ENCODE results near the gene TRMT1L. TPM values are rescaled to one million over a fixed set of nuclear protein-coding genes. Genes with fewer than 3 reads are reported as not detected.

The TRMT1L gene
- total RNA-seq, 1 experiment from 2014 or later, result 24.3 TPM

DNA sequence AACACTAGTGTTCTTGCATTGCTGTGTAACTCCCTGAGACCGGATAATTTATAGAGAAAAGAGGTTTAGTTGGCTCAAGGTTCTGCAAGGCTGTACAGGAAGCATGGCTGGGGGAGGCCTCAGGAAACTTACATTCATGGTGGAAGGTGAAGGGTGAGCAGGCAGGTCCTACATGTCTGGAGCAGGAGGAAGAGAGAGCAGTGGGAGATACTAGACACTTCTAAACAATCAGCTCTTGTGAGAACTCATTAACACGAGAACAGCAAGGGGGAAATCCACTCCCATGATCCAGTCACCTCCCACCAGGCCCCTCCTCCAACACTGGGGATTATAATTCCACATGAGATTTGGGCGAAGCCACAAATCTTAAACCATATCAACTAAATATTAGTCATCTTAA is 81.3 kb downstream of the TRMT1L start:
- no peak for DNase-seq (ENCODE audit: low spot score)
- no peaks in the 10 kb centered on the region for H3K36me3 ChIP-seq (ENCODE audit: insufficient read depth, low read length, poor library complexity, severe bottlenecking)
- intact Hi-C loops (cut with micrococcal nuclease; ENCODE audit: unreplicated experiment), result no loop called here
- no peaks in the 10 kb centered on the region for H3K9me3 ChIP-seq (ENCODE audit: low read depth, low read length, poor library complexity, severe bottlenecking)
- CTCF ChIA-PET, result no interaction called here
- POLR2A ChIA-PET (ENCODE audit: low non-redundant PET), result no interaction called here
- no TSS peak for BruUV-seq (replicated peaks)
- H3K4me1 ChIP-seq (ENCODE audit: insufficient read depth, low read length, poor library complexity, severe bottlenecking), result peaks cover 3% of the 10 kb centered on the region
- no peak overlapping the region for H3K4me3 ChIP-seq (ENCODE audit: low read depth, low read length, poor library complexity, severe bottlenecking)
- TF ChIP-seq, protein P1, sequence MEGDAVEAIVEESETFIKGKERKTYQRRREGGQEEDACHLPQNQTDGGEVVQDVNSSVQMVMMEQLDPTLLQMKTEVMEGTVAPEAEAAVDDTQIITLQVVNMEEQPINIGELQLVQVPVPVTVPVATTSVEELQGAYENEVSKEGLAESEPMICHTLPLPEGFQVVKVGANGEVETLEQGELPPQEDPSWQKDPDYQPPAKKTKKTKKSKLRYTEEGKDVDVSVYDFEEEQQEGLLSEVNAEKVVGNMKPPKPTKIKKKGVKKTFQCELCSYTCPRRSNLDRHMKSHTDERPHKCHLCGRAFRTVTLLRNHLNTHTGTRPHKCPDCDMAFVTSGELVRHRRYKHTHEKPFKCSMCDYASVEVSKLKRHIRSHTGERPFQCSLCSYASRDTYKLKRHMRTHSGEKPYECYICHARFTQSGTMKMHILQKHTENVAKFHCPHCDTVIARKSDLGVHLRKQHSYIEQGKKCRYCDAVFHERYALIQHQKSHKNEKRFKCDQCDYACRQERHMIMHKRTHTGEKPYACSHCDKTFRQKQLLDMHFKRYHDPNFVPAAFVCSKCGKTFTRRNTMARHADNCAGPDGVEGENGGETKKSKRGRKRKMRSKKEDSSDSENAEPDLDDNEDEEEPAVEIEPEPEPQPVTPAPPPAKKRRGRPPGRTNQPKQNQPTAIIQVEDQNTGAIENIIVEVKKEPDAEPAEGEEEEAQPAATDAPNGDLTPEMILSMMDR (conservative IDR thresholded peaks at IDR 0.05; ENCODE audit: low read depth, low read length), result no peak
- TF ChIP-seq EZH2 (IDR thresholded peaks at IDR 0.05; ENCODE audit: borderline replicate concordance, low read depth, low read length, poor library complexity, severe bottlenecking), result no peak
- H3K27me3 ChIP-seq (replicated peaks; ENCODE audit: insufficient read depth, low read depth, low read length, poor library complexity), result no peaks in the 10 kb centered on the region
- H3K27ac ChIP-seq (ENCODE audit: low read depth, low read length, poor library complexity, severe bottlenecking), result no peak overlapping the region

DNA sequence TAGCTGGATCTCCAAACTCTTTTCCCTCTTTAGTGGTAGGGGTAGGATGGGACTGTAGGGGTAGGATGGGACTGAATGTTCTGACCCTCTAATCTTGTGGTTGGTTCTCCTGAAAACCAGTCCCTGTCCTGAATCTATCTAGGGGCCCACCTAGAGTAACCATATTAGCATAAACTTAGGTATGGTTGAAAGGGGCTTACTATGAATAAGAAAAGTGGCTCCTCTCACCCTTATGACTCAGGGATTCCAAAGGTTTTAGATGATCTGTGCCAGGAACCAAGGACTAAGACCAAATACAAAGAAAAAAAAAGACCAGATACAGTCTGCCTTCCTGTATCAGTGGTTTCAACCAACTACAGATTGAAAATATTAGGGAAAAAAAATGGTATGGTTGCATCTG is 82.4 kb downstream of the TRMT1L start:
- no peak for DNase-seq (ENCODE audit: low spot score)
- intact Hi-C loops (cut with micrococcal nuclease; ENCODE audit: unreplicated experiment), result no loop called here
- POLR2A ChIA-PET (ENCODE audit: low non-redundant PET), result no interaction called here
- Histone ChIP-seq H3K9me3 (ENCODE audit: low read depth, low read length, poor library complexity, severe bottlenecking) (no peaks in the 10 kb centered on the region), H3K27me3 (replicated peaks; ENCODE audit: insufficient read depth, low read depth, low read length, poor library complexity) (no peaks in the 10 kb centered on the region), H3K4me3 (ENCODE audit: low read depth, low read length, poor library complexity, severe bottlenecking) (no peak overlapping the region), H3K36me3 (ENCODE audit: insufficient read depth, low read length, poor library complexity, severe bottlenecking) (no peaks in the 10 kb centered on the region), H3K4me1 (ENCODE audit: insufficient read depth, low read length, poor library complexity, severe bottlenecking) (peaks cover 3% of the 10 kb centered on the region), H3K27ac (ENCODE audit: low read depth, low read length, poor library complexity, severe bottlenecking) (no peak overlapping the region)
- no TSS peak for BruUV-seq (replicated peaks)
- CTCF ChIA-PET, result no interaction called here
- TF ChIP-seq, protein P1 (conservative IDR thresholded peaks at IDR 0.05; ENCODE audit: low read depth, low read length), result no peak
- TF ChIP-seq EZH2 (IDR thresholded peaks at IDR 0.05; ENCODE audit: borderline replicate concordance, low read depth, low read length, poor library complexity, severe bottlenecking), result no peak

DNA sequence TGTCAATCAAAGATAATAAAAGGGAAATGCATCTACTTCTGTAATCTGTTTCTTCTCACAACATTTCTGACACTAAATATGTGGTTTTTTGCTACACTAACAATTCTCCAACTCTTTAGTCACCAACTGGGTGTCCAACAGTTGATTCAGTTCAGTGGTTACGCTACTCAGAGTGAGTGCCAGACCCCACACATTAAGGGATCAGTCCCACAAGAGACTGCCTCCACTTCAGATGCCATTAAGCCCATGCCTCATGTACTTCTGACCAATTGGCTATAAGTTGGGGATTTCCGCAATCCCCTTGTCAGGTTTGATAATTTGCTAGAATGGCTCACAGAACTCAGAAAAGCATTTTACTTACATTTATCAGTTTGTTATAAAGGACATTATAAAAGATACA is 83.0 kb downstream of the TRMT1L start:
- DNase-seq (ENCODE audit: low spot score), result no peak
- Histone ChIP-seq H3K36me3 (ENCODE audit: insufficient read depth, low read length, poor library complexity, severe bottlenecking) (no peaks in the 10 kb centered on the region), H3K9me3 (ENCODE audit: low read depth, low read length, poor library complexity, severe bottlenecking) (no peaks in the 10 kb centered on the region), H3K4me1 (ENCODE audit: insufficient read depth, low read length, poor library complexity, severe bottlenecking) (peaks cover 3% of the 10 kb centered on the region), H3K27ac (ENCODE audit: low read depth, low read length, poor library complexity, severe bottlenecking) (no peak overlapping the region), H3K4me3 (ENCODE audit: low read depth, low read length, poor library complexity, severe bottlenecking) (no peak overlapping the region), H3K27me3 (replicated peaks; ENCODE audit: insufficient read depth, low read depth, low read length, poor library complexity) (no peaks in the 10 kb centered on the region)
- CTCF ChIA-PET, result no interaction called here
- POLR2A ChIA-PET (ENCODE audit: low non-redundant PET), result no interaction called here
- intact Hi-C loops (cut with micrococcal nuclease; ENCODE audit: unreplicated experiment), result no loop called here
- TF ChIP-seq, protein P1 (conservative IDR thresholded peaks at IDR 0.05; ENCODE audit: low read depth, low read length), result no peak
- no peak for TF ChIP-seq EZH2 (IDR thresholded peaks at IDR 0.05; ENCODE audit: borderline replicate concordance, low read depth, low read length, poor library complexity, severe bottlenecking)
- BruUV-seq (replicated peaks), result no TSS peak

Measured in A673 (cell line).